B cell (primary cell): Measurements from ENCODE around the gene LAMA3.

ENCODE experiments used
- EZH2 ChIP-seq: IDR thresholded peaks from 2 replicates; pipeline ENCODE4 v1.6.1; 2012; ENCODE audit warnings: borderline replicate concordance, low read depth, mild to moderate bottlenecking, moderate library complexity, low read length; ENCODE audit not compliant: insufficient read depth, poor library complexity, severe bottlenecking
- TF ChIP-seq, protein P1 (sequence below): fragments of 200-600 bp; IDR thresholded peaks from one replicate; pipeline ENCODE4 v1.8.0; 2022; ENCODE audit warnings: antibody characterized with exemption, mild to moderate bottlenecking

DNA sequence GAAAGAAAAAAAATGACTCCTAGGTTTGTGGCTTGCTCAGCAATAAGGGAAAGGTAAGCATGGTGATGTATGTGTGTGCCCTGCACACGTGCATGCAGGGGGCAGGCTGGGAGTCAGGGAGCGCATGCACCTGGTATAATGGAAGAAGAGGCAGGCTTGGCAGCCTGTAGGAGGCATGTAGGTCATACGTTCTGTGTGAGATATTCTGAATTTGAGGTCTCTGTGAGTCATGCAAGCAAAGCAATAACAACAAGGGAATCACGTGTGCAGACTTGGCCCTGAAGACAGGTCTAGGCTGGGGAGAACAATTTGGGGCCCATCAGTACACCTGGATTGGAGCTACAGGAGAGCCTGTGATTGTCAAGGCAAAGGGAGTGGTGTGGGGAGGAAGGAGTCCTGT lies 230.8 kb downstream of the LAMA3 start:
- TF ChIP-seq, protein P1, sequence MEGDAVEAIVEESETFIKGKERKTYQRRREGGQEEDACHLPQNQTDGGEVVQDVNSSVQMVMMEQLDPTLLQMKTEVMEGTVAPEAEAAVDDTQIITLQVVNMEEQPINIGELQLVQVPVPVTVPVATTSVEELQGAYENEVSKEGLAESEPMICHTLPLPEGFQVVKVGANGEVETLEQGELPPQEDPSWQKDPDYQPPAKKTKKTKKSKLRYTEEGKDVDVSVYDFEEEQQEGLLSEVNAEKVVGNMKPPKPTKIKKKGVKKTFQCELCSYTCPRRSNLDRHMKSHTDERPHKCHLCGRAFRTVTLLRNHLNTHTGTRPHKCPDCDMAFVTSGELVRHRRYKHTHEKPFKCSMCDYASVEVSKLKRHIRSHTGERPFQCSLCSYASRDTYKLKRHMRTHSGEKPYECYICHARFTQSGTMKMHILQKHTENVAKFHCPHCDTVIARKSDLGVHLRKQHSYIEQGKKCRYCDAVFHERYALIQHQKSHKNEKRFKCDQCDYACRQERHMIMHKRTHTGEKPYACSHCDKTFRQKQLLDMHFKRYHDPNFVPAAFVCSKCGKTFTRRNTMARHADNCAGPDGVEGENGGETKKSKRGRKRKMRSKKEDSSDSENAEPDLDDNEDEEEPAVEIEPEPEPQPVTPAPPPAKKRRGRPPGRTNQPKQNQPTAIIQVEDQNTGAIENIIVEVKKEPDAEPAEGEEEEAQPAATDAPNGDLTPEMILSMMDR: no peak
- no peak for TF ChIP-seq EZH2
